ENCODE data around the gene UNC45B.

DNA sequence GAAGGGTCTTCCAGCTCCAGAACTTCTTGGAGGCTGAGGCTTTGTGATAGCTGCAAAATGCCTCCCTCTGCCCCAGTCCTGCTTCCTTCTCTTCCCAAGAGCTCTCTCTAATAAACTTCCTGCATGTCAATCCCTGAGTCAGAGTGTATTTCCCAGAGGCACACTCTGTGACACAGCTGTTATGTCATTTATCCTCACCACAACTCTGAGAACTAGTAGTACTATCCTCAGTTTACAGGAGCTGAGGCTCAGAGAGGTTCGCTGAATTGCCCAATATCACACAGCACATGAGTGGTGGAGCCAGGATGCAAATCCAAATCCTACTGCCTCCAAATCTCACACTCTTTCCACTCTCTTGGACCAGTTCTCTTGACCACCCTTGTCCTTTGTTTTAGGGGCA is 20.0 kb downstream of the UNC45B start:
- no peak for TF ChIP-seq POLR2A (IDR thresholded peaks at IDR 0.05)
- TF ChIP-seq CTCF (IDR thresholded peaks at IDR 0.05) = no peak
